8988T (cell line): ENCODE data around the gene CTXN2.

ENCODE experiments used
- DNase-seq: peaks from one replicate; pipeline ENCODE4 v3.0.0; 2011

The CTXN2 gene

DNA sequence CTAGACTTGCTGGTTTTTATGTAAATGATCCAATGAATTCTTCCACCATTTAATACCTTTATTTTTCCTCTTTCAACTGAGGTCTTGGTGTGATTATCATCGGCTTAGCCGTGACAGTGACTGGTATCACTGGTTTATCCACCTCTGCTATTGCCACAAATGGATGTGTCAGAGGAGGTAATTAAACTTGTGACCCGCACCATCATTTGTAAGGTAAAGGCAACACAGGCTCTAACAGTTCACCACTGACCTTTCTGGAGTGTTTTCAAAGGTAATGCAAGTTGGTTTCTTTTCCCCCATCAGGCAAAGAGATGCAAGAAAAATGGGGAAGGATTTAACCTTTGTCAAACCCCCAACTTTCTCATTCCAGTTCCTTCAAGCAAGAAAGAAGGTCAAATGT is 34.3 kb downstream of the CTXN2 start:
- no peak for DNase-seq

DNA sequence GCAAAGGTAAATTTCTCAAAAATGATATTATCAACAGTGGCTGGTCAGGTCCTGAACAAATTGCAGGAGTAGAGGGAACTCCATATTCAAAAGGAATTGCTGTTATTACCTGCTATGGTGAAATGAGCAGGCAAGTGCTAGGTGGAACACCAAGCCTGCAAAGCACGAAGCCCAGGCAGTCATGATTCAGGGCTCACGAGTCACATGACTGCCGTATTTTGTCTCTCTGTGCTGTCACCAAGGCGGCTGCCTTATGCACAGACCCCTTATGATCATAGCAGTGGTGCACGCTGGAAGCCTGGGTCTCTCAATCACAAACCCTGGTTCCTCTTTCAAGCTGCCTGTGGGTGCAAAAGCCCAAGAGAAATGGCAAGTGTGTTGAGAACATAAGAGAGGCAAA is 39.0 kb downstream of the CTXN2 start:
- no peak for DNase-seq

DNA sequence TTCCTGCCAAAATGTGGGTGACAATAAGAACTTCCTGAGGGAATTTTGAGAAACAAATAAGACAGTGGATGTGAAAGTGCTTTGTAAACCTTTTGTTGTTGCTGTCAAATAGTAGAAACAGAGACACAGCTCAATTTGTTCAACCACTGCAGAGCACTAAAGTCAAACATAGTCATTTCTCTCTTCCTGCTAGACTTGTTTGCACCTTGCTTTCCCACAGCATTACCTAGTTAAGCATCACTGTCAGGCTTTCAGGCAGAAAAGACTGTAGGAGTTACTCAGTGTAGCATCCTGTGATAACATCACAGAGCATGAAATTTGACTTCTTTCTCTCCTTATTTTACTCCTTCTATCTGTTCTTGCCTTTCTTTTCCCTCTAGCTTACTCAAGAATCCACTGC is 41.8 kb downstream of the CTXN2 start:
- no peak for DNase-seq

- DNase-seq: no peak
These were observed 47.9 kb downstream of the CTXN2 start for GRCh38 chr15:48239334-48239733.

GRCh38 chr15:48242015-48242414 is 50.5 kb downstream of the CTXN2 start:
- no peak for DNase-seq

GRCh38 chr15:48242535-48242934 is 51.1 kb downstream of the CTXN2 start:
- DNase-seq: no peak

- no peak for DNase-seq
These were observed 53.5 kb downstream of the CTXN2 start for GRCh38 chr15:48244921-48245320.

DNA sequence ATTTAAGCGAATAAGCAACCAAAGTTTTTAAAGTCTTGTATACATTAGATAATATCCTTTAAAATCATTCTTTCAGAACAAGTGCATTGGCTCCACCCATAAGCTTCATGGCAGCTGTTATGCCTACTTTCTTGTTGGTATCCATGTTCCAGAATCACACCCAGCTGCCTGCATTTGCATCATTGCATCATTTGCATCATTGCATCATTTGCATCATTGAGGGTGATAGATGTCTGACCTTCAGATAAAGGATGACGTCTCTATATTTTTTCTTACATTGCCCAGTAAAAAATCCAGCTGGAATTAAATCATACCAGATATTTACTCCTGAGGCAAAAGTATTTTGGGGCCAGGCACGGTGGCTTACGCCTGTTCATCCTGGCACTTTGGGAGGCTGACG is 56.9 kb downstream of the CTXN2 start:
- DNase-seq: no peak

DNA sequence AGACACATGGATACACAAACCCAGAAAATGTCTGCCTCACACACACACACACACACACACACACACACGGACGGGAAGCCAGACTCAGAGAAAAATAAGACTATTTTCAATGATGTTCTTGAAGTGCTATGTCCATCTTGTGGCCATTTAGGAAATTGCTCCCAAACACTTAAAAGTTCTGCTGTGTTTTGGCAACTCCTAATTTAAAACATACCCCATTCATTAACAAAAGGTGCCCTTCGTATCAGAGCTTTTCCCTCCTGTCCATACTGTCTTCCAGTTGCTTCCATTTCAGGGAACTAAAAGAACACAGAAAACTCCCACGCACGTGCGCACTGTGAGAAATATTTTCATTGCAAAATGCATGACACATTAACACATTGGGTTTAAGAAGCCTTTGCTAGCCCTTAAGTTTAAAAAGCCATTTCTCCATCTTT is 59.2 kb downstream of the CTXN2 start:
- DNase-seq: no peak

DNA sequence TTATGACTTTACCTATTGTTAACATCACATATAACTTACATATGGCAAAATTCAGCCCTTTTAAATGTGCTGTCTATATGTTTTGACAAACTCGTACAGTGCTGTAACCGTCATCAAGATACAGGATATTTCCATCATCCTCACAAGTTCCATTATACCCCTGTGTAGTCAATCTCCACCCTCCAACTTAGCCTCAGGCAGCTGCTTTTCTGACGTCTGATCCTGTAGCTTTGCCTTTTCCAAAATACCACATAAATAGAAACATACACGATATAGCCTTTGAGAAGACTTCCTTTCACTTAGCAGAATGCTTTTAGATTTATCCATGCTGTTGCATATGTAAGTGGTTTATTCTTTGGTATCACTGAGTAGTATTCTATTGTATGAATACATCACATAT is 61.7 kb downstream of the CTXN2 start:
- DNase-seq: no peak
